ENCODE results near the gene ATG7. TPM values are rescaled to one million over a fixed set of nuclear protein-coding genes. Genes with fewer than 3 reads are reported as not detected.

ATG7 gene
- total RNA-seq, 1 experiment from 2014 or later: 50.9 TPM

- H3K27ac ChIP-seq (ENCODE audit: low read length): no peak overlapping the region
- no peaks in the 10 kb centered on the region for H3K79me2 ChIP-seq (ENCODE audit: low read length)
- H3K4me2 ChIP-seq (ENCODE audit: low read depth, low read length, poor library complexity, severe bottlenecking): no peak overlapping the region
- H2AFZ ChIP-seq (ENCODE audit: low read length): no peak overlapping the region
- H3K9me3 ChIP-seq (ENCODE audit: low read length): no peaks in the 10 kb centered on the region
- no peak overlapping the region for H3K9ac ChIP-seq (ENCODE audit: low read length)
- DNase-seq: no peak
- peaks cover 29% of the 10 kb centered on the region for H3K4me1 ChIP-seq (ENCODE audit: low read length)
- no peaks in the 10 kb centered on the region for H3K27me3 ChIP-seq (ENCODE audit: low read length)
- peaks cover 27% of the 10 kb centered on the region for H3K36me3 ChIP-seq (ENCODE audit: insufficient read depth, low read length)
- H3K4me3 ChIP-seq (ENCODE audit: low read length): no peak overlapping the region
- H4K20me1 ChIP-seq (ENCODE audit: insufficient read depth, low read depth, low read length): no peaks in the 10 kb centered on the region
- no peaks in the 10 kb centered on the region for H3K9me2 ChIP-seq (replicated peaks; ENCODE audit: insufficient read depth, low read length)
These were observed 90.4 kb downstream of the ATG7 start for GRCh38 chr3:11362600-11362999.

GRCh38 chr3:11363715-11364114 is 91.5 kb downstream of the ATG7 start:
- no peaks in the 10 kb centered on the region for H3K79me2 ChIP-seq (ENCODE audit: low read length)
- DNase-seq: no peak
- H3K27ac ChIP-seq (ENCODE audit: low read length): peak overlapping the region; percentile 94
- H3K27me3 ChIP-seq (ENCODE audit: low read length): no peaks in the 10 kb centered on the region
- H3K4me2 ChIP-seq (ENCODE audit: low read depth, low read length, poor library complexity, severe bottlenecking): no peak overlapping the region
- H3K4me3 ChIP-seq (ENCODE audit: low read length): no peak overlapping the region
- no peak overlapping the region for H2AFZ ChIP-seq (ENCODE audit: low read length)
- H4K20me1 ChIP-seq (ENCODE audit: insufficient read depth, low read depth, low read length): no peaks in the 10 kb centered on the region
- H3K9me2 ChIP-seq (replicated peaks; ENCODE audit: insufficient read depth, low read length): no peaks in the 10 kb centered on the region
- H3K9ac ChIP-seq (ENCODE audit: low read length): no peak overlapping the region
- peaks cover 38% of the 10 kb centered on the region for H3K4me1 ChIP-seq (ENCODE audit: low read length)
- H3K36me3 ChIP-seq (ENCODE audit: insufficient read depth, low read length): peaks cover 22% of the 10 kb centered on the region
- no peaks in the 10 kb centered on the region for H3K9me3 ChIP-seq (ENCODE audit: low read length)

GRCh38 chr3:11364181-11364580 is 92.0 kb downstream of the ATG7 start:
- no peak overlapping the region for H3K9ac ChIP-seq (ENCODE audit: low read length)
- H3K9me2 ChIP-seq (replicated peaks; ENCODE audit: insufficient read depth, low read length): no peaks in the 10 kb centered on the region
- no peaks in the 10 kb centered on the region for H3K27me3 ChIP-seq (ENCODE audit: low read length)
- H3K4me3 ChIP-seq (ENCODE audit: low read length): no peak overlapping the region
- no peaks in the 10 kb centered on the region for H3K79me2 ChIP-seq (ENCODE audit: low read length)
- no peak overlapping the region for H3K4me2 ChIP-seq (ENCODE audit: low read depth, low read length, poor library complexity, severe bottlenecking)
- H3K9me3 ChIP-seq (ENCODE audit: low read length): no peaks in the 10 kb centered on the region
- peaks cover 21% of the 10 kb centered on the region for H3K36me3 ChIP-seq (ENCODE audit: insufficient read depth, low read length)
- H3K27ac ChIP-seq (ENCODE audit: low read length): peak overlapping the region; percentile 94
- H4K20me1 ChIP-seq (ENCODE audit: insufficient read depth, low read depth, low read length): no peaks in the 10 kb centered on the region
- peaks cover 38% of the 10 kb centered on the region for H3K4me1 ChIP-seq (ENCODE audit: low read length)
- no peak for DNase-seq
- H2AFZ ChIP-seq (ENCODE audit: low read length): no peak overlapping the region

GRCh38 chr3:11367143-11367693 is 95.0 kb downstream of the ATG7 start:
- no peak overlapping the region for H2AFZ ChIP-seq (ENCODE audit: low read length)

GRCh38 chr3:11370191-11370590 is 98.0 kb downstream of the ATG7 start:
- Histone ChIP-seq H3K9ac (ENCODE audit: low read length) (no peak overlapping the region), H3K36me3 (ENCODE audit: insufficient read depth, low read length) (peaks cover 2% of the 10 kb centered on the region; the same call in 1 of the 2 replicates), H3K4me2 (ENCODE audit: low read depth, low read length, poor library complexity, severe bottlenecking) (no peak overlapping the region), H4K20me1 (ENCODE audit: insufficient read depth, low read depth, low read length) (no peaks in the 10 kb centered on the region), H3K27me3 (ENCODE audit: low read length) (no peaks in the 10 kb centered on the region), H2AFZ (ENCODE audit: low read length) (no peak overlapping the region), H3K4me3 (ENCODE audit: low read length) (no peak overlapping the region), H3K27ac (ENCODE audit: low read length) (no peak overlapping the region), H3K4me1 (ENCODE audit: low read length) (peaks cover 55% of the 10 kb centered on the region), H3K9me2 (replicated peaks; ENCODE audit: insufficient read depth, low read length) (no peaks in the 10 kb centered on the region), H3K9me3 (ENCODE audit: low read length) (no peaks in the 10 kb centered on the region), H3K79me2 (ENCODE audit: low read length) (no peaks in the 10 kb centered on the region)
- DNase-seq: no peak

More at GRCh38 chr3:11367143-11367693, 95.0 kb downstream of the ATG7 start:
- H3K36me3 ChIP-seq (ENCODE audit: insufficient read depth, low read length): peaks cover 16% of the 10 kb centered on the region
- H3K9me3 ChIP-seq (ENCODE audit: low read length): no peaks in the 10 kb centered on the region
- no peak for DNase-seq
- no peak overlapping the region for H3K4me3 ChIP-seq (ENCODE audit: low read length)
- peak overlapping the region; percentile 94 for H3K27ac ChIP-seq (ENCODE audit: low read length)
- no peaks in the 10 kb centered on the region for H3K9me2 ChIP-seq (replicated peaks; ENCODE audit: insufficient read depth, low read length)
- peak overlapping the region; percentile 46 for H3K4me2 ChIP-seq (ENCODE audit: low read depth, low read length, poor library complexity, severe bottlenecking)
- H3K9ac ChIP-seq (ENCODE audit: low read length): peak overlapping the region; percentile 51
- H3K27me3 ChIP-seq (ENCODE audit: low read length): no peaks in the 10 kb centered on the region
- H3K79me2 ChIP-seq (ENCODE audit: low read length): no peaks in the 10 kb centered on the region
- H3K4me1 ChIP-seq (ENCODE audit: low read length): peaks cover 41% of the 10 kb centered on the region
- no peaks in the 10 kb centered on the region for H4K20me1 ChIP-seq (ENCODE audit: insufficient read depth, low read depth, low read length)

- Histone ChIP-seq H3K9me3 (ENCODE audit: low read length) (no peaks in the 10 kb centered on the region), H3K4me3 (ENCODE audit: low read length) (no peak overlapping the region), H3K4me1 (ENCODE audit: low read length) (peaks cover 48% of the 10 kb centered on the region), H4K20me1 (ENCODE audit: insufficient read depth, low read depth, low read length) (no peaks in the 10 kb centered on the region), H3K27ac (ENCODE audit: low read length) (no peak overlapping the region), H3K9ac (ENCODE audit: low read length) (no peak overlapping the region), H3K9me2 (replicated peaks; ENCODE audit: insufficient read depth, low read length) (no peaks in the 10 kb centered on the region), H2AFZ (ENCODE audit: low read length) (no peak overlapping the region), H3K27me3 (ENCODE audit: low read length) (no peaks in the 10 kb centered on the region), H3K79me2 (ENCODE audit: low read length) (no peaks in the 10 kb centered on the region), H3K4me2 (ENCODE audit: low read depth, low read length, poor library complexity, severe bottlenecking) (no peak overlapping the region), H3K36me3 (ENCODE audit: insufficient read depth, low read length) (no peaks in the 10 kb centered on the region)
- no peak for DNase-seq
These were observed 98.8 kb downstream of the ATG7 start for GRCh38 chr3:11370966-11371365.

- no peaks in the 10 kb centered on the region for H4K20me1 ChIP-seq (ENCODE audit: insufficient read depth, low read depth, low read length)
- no peaks in the 10 kb centered on the region for H3K79me2 ChIP-seq (ENCODE audit: low read length)
- no peaks in the 10 kb centered on the region for H3K36me3 ChIP-seq (ENCODE audit: insufficient read depth, low read length)
- no peak overlapping the region for H3K4me2 ChIP-seq (ENCODE audit: low read depth, low read length, poor library complexity, severe bottlenecking)
- H3K9me2 ChIP-seq (replicated peaks; ENCODE audit: insufficient read depth, low read length): no peaks in the 10 kb centered on the region
- no peaks in the 10 kb centered on the region for H3K9me3 ChIP-seq (ENCODE audit: low read length)
- no peak overlapping the region for H2AFZ ChIP-seq (ENCODE audit: low read length)
- H3K27ac ChIP-seq (ENCODE audit: low read length): no peak overlapping the region
- no peak overlapping the region for H3K9ac ChIP-seq (ENCODE audit: low read length)
- no peak overlapping the region for H3K4me3 ChIP-seq (ENCODE audit: low read length)
- DNase-seq: no peak
- peaks cover 40% of the 10 kb centered on the region for H3K4me1 ChIP-seq (ENCODE audit: low read length)
- no peaks in the 10 kb centered on the region for H3K27me3 ChIP-seq (ENCODE audit: low read length)
These were observed 99.5 kb downstream of the ATG7 start for GRCh38 chr3:11371747-11372146.

- Histone ChIP-seq H3K4me3 (ENCODE audit: low read length) (peak overlapping the region; percentile 8; the same call in 1 of the 2 replicates), H2AFZ (ENCODE audit: low read length) (peak overlapping the region; percentile 64; the same call in 1 of the 2 replicates), H4K20me1 (ENCODE audit: insufficient read depth, low read depth, low read length) (no peaks in the 10 kb centered on the region), H3K27me3 (ENCODE audit: low read length) (no peaks in the 10 kb centered on the region), H3K9ac (ENCODE audit: low read length) (peak overlapping the region; percentile 54), H3K27ac (ENCODE audit: low read length) (peak overlapping the region; percentile 95), H3K79me2 (ENCODE audit: low read length) (no peaks in the 10 kb centered on the region), H3K4me2 (ENCODE audit: low read depth, low read length, poor library complexity, severe bottlenecking) (peak overlapping the region; percentile 64), H3K9me3 (ENCODE audit: low read length) (no peaks in the 10 kb centered on the region), H3K4me1 (ENCODE audit: low read length) (peaks cover 25% of the 10 kb centered on the region), H3K36me3 (ENCODE audit: insufficient read depth, low read length) (no peaks in the 10 kb centered on the region), H3K9me2 (replicated peaks; ENCODE audit: insufficient read depth, low read length) (no peaks in the 10 kb centered on the region)
- peak; percentile 54 for DNase-seq
These were observed 101.0 kb downstream of the ATG7 start for GRCh38 chr3:11373235-11373634.
